Measurements from ENCODE around the gene MPV17.
"Not testable (repeated sequence)": the region's sequence is repeated elsewhere in the genome, so short reads cannot be mapped to it uniquely, and the experiment has no call there.

MPV17 gene

DNA sequence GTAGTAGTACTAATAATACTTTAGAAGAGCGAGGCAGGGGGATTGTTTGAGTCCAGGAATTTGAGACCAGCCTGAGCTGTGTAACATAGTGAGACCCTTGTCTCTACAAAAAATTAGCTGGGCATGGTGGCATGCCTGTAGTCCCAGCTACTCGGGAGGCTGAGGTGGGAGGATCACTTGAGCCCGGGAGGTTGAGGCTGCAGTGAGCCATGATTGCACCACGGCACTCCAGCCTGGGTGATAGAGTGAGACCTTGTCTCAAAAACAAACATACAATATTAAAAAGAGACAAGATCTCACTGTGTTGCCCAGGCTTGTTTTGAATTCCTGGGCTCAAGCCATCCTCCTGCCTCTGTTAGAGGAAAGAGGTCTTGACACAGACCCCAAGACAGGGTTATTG is 22.3 kb downstream of the MPV17 start:
- not testable (repeated sequence) for DNase-seq (ENCODE audit: low read depth in 2 of 3, low spot score in 1 of 3)

DNA sequence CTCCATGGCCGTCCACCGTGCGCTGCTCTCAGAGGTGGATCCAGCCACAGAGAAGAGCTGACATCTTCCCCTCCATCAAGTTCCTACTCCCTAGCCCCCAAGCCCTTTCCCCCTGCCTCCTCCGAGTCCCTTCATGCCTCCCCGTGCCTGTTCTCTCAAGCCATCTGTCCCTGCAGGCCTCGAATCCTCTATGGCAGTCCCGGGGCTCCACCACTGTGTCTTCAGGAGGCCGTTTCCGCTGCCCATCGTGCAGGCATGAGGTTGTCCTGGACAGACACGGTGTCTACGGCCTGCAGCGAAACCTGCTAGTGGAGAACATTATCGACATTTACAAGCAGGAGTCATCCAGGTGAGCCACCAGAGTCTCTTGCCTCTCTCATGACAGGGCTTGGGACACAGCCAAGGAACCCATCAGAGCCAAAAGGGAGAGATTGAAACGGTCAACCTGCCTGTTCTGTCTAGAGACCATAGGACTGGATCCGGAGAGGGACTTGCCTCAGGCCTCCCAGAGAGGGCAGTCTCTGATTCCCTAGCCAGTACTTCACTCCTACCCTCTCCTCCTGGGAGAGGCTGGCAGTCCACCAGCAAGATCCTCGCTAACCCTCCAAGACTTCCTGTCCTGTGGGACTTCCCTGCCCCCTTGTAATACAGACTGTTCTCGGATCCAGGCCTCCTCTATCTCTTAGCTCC is 24.4 kb downstream of the MPV17 start:
- DNase-seq (ENCODE audit: low read depth in 2 of 3, low spot score in 1 of 3), result no peak

DNA sequence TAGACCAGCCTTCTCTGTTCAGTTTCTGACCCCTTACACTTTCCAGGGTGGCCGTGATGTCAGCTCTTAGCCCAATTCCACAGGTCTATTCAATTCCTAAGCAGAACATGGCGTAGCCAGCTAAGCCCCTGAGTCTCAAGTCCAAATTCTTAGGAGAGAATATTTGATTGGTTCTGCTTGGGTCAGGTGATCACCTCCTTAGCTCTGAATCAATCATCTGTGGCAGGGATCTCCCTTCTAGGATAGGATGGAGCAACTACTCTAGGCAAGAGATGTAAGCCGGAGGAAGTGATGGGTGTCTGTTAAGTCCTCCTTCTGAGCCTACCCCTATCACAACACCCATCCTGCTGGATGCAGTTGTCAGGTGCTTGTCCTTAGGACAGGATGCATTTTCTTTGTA is 25.7 kb downstream of the MPV17 start:
- no peak for DNase-seq (ENCODE audit: low read depth in 2 of 3, low spot score in 1 of 3)

DNA sequence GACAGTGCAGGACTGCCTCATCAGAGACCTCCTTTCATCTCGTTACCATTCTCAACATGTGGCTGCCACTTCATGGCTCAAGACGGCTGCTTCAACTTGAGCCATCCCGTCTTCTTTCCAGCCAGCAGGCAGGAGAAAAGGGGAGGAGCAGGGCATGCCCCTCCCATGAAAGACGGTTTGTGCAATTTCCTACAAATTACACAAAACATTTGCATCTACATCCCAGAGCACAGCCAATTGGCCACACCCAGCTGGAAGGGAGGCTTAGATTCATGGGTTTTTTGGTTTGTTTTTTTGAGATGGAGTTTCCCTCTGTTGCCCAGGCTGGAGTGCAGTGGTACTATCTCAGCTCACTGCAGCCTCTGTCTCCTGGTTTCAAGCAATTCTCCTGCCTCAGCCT is 26.4 kb downstream of the MPV17 start:
- DNase-seq (ENCODE audit: low read depth in 2 of 3, low spot score in 1 of 3), result no peak

DNA sequence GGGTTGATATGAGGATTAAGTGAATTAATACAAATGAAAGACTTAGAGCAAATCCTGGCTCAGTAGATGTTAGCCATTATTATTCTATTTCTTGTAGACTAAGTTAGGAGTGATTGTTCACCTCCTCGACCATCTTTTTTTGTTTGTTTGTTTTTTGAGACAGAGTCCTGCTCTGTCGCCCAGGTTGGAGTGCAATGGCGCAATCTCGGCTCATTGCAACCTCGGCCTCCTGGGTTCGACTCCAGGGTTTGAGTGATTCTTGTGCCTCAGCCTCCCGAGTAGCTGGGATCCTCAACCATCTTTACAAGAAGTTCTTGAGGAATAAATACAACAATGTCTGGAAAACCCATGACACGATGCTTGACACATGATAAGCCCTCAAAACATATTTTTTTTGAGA is 28.0 kb downstream of the MPV17 start:
- no peak for DNase-seq (ENCODE audit: low read depth in 2 of 3, low spot score in 1 of 3)

DNA sequence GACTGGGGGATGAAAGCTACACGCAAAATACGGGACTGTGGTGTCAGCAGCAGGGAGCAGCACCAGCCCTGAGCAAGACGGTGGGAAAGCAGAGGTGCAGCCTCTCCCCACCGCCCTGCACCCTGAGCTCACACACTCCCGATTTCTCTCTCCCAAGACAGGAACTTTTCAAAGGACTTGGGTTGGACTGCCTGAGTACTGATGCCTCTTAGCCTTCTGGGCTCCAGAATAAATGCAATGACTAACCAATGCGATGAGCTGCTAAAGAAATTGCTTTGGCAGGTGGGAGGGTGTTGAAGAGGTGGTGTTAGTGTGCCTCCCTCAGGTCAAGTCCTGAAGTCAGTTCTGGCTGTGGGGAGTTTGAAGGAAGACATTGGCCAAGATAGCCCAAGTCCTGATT is 31.0 kb downstream of the MPV17 start:
- DNase-seq (ENCODE audit: low read depth in 2 of 3, low spot score in 1 of 3), result no peak

DNA sequence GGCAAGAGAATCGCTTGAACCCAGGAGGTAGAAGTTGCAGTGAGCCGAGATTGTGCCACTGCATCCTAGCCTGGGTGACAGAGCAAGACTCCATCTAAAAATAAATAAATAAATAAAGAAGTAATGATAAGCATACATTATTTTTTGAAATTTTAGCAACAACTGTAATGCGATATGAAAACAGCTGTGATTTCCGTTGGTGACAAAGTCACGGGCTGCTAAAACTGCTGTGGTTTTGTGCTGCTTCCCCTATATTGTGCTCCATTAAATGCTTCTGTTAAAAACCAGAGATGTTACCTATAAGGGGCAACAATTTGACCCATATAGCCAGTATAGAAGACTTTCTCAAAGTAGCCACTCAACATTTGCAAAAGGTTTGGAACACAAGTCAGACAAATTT is 32.3 kb downstream of the MPV17 start:
- no peak for DNase-seq (ENCODE audit: low read depth in 2 of 3, low spot score in 1 of 3)

DNA sequence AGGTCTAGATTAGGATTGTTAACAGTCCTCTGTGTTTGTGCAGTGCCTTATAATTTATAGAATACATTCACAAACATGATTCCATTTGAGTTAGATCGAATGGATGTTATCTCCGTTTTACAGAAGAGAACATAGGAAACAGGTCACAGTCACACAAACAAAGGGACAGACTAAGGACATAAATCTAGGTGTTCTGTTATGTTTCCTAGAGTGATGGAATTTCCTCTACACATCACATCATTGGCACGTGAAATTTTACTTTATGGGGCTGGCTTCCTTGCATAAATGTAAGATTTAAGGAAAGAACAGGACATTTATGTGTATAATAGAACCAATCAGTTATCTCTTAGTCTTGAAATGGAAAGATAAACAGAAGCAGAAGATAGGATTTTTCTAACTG is 34.3 kb downstream of the MPV17 start:
- DNase-seq (ENCODE audit: low read depth in 2 of 3, low spot score in 1 of 3), result no peak

DNA sequence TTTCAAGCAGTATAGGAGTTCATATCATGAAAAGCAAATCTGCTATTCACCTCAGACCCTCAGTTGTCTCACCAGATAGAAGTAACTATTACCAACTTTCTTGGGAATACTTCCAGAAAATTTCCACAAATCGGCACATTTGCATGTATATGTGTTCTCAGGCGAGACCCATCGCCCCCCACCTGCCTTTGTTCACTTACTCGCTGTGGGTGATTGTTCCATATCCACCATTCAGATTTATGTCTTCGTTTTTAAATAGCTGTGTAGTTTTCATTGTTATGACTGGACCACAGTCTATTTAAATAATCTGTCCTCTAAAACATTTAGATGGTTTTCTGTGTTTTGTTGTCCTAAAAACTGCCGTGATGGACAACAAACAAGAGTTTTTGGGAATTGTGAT is 37.4 kb downstream of the MPV17 start:
- DNase-seq (ENCODE audit: low read depth in 2 of 3, low spot score in 1 of 3), result no peak

DNA sequence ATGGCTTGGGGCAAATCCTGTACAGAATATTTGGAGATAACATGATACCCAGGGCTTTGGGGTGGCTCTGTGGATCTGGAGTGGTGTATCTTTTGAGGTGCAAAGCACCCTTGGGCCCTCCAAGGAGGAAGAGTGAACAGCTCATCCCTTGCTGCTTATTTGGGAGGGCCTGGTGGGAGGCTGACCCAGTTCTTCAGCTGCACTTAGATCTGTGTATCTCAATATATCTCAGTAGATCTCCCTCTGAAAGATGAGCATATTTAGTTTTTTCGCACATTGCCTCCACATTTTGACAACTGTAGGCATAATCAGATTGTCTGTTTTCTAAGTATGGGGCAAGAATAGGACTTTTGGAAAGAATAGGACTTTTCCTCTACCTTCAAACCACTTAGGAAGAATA is 37.9 kb downstream of the MPV17 start:
- DNase-seq (ENCODE audit: low read depth in 2 of 3, low spot score in 1 of 3), result no peak

DNA sequence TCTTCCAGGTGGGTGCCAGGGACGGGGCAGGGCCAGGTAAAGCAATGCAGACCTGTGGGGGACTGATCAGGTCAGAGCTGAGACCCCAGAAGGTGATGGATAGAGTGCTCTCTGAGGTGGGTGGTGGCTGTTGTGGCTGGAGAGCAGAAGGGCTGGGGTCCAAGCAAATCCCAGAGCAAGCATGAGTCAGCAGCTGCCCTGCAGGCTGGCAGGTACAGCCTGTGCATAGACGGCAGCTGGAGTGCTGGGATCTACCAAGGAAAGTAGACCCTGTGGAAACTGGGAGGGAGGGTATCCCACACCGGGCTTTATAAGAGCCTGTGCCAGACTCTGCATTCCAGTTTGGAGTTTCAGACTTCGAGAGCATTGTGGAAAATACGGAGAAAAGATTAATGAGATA is 40.0 kb downstream of the MPV17 start:
- DNase-seq (ENCODE audit: low read depth in 2 of 3, low spot score in 1 of 3), result no peak

DNA sequence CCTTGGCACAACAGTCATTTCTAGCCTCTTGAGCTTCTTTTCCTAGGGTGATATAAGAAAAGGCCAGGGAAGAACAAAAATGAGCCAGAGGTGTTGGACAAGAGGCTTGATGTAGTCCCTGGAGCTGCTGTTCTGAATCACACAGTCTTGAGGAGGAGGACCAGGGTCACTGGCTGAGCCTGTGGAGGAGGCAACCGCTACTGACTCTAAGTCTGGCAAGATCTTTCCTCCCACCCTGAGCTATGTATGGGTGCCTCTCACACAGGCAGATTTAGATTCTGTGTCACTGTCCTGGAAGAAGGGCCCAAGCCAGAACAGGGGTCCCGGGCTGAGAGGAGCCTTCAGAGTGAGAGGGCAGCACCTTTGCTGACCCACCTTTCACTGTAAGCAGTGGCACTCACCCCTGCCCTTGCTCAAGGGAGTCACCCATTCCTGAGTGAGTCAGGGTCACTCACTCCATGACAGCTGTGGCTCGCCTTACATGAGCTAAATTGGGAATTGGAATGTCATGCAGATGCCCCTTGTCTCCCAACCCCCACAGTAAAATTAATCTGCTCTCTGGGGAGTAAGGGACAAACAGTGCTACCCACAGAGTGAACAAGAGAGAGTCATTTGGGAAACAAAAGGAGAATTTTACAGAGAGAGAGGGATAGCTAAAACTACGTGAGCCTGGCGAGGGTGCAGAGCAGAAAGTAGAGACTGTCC is 40.9 kb downstream of the MPV17 start, which contains the start of gene TRIM54:
Gene TRIM54, plus strand, starts transcription at position 575 of the 705 bp plus-strand sequence. CDS start 303 bp downstream, outside the sequence.
- DNase-seq (ENCODE audit: low read depth in 2 of 3, low spot score in 1 of 3), result no peak

DNA sequence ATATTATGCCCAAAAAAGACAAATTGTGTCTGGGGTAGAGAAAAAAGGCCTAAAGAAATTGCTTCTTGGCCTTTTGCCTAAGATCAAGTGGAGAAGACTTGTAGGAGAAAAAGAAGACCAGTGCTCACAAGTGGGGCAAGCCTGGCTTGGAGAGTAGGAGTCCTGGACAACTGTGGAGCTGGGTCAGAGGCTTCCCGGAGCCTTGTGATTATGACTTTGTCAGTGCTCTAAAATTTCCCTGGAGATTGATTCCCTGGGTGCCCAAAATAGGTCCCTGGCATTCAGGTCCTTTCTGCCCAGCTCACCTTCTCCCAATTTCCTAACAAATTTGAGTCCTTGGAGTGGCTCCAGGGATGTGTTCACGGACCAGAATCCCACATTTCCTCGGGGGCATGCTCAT is 41.5 kb downstream of the MPV17 start:
- DNase-seq (ENCODE audit: low read depth in 2 of 3, low spot score in 1 of 3), result no peak

DNA sequence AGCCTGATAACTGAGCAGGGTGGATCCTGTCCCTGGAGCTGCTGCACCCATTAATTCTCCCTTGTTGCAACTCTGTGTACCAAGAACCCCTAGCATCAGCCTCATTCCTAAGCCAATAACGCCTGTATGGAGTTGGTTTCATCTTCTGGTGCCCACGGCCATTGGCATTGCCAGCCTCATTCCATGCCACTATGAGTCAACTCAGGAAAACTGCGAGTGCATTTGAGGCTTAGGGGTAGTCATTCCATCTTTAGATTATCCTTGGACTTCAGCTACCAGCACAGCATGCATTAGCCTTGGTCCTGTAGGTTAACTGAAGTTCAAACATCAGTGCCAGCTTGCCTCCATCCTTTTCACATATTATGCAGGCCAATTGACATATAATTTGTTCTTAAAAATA is 42.1 kb downstream of the MPV17 start:
- no peak for DNase-seq (ENCODE audit: low read depth in 2 of 3, low spot score in 1 of 3)

DNA sequence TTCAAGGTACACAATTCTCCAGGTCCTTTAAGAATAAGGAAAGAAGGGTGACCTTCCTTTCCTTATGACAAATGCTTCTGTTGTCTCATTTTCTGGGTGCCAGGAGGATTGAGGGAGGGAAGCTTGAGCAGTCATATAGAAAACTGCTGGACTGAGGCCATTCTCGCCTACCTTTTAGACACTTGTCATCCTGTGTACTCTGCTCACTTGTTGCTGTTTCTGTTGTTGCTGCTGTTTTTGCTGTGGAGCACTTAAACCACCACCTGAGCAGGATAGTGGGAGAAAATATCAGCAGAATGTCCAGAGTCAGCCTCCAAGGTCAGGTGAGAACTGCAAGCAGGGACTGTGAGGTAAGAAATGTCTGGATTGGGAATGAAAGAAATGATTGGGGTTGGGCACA is 44.9 kb downstream of the MPV17 start:
- no peak for DNase-seq (ENCODE audit: low read depth in 2 of 3, low spot score in 1 of 3)

DNA sequence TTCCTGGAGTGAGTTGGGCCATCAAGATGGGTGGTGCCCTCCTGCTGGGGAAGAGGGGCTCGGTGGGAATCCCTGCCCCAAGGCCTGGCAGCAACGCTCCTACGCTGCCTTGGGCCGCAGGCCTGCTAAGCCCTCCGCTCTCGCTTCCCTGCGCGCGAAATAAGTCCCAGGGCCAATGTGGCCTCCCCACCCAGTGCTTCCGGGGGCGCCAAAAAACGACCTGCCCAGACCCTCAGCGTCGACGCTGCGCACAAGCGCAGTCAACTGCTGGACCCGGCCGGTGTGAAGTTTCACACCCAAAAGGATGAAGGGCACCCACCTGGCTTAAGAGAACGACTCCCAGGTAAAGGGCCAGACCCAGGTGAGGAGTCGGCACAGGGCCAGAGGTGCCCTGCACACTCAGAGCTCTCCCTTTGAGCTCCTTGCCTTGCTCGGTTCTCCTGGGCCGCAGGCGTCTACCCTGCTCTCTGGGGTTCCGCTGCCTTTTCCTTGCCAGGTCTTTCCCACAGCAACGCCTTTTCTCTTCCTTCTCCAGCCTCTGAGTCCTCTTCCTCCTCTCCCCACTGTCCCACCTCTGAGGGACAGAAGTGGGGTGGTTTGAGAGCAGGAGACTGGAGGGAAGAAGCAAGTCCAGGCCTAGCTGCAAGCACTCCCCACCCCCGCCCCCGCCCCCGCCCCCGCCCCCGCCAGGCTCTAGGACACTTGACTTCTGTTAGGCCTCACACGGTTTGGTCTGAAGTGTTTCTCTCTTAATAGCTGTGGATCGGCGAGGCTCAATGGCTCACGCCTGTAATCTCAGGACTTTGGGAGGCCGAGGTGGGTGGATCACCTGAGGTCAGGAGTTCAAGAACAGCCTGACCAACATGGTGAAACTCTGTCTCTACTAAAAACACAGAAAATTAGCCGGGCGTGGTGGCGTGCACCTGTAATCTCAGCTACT is 47.4 kb downstream of the MPV17 start, which contains the start of gene DNAJC5G:
Gene DNAJC5G, plus strand, starts transcription at position 223 of the 940 bp plus-strand sequence. CDS start 1,296 bp downstream, outside the sequence.
- no peak for DNase-seq (ENCODE audit: low read depth in 2 of 3, low spot score in 1 of 3)

DNA sequence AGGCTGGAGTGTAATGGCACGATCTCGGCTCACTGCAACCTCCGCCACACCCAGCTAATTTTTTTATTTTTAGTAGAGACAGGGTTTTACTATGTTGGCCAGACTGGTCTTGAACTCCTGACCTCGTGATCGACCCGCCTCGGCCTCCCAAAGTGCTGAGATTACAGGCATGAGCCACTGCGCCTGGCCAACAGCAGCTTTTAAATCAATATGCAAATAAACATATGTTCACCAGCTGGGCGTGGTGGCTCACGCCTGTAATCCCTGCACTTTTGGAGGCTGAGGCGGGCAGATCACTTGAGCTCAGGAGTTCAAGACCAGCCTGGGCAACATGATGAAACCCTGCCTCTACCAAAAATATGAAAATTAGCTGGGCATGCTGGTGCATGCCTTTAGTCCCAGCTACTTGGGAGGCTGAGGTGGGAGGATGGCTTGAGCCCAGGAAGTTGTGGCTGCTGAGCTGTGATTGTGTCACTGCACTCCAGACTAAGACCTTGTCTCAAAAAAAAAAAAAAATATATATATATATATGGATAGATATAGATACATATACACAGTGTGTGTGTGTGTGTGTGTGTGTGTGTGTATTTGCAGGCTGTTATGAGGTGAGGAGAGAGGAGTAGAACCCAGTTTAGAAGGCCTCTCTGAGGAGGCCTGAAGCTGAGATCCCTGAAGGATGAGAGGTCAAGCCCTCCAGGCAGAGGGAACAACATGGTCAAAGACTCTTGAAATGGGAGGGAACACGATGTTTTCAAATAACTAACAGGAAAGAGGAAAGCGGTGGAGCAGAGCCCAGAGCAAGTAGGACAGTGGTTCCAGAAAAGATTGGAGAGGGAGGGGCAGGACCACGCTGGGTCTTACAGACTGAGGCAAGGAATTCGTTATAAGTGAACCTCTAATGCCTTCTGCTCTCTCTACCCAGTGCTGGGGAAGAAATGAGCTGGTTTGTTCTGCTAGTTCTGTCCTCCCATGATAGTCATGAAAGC is 50.1 kb downstream of the MPV17 start:
- DNase-seq (ENCODE audit: low read depth in 2 of 3, low spot score in 1 of 3), result not testable (repeated sequence)

DNA sequence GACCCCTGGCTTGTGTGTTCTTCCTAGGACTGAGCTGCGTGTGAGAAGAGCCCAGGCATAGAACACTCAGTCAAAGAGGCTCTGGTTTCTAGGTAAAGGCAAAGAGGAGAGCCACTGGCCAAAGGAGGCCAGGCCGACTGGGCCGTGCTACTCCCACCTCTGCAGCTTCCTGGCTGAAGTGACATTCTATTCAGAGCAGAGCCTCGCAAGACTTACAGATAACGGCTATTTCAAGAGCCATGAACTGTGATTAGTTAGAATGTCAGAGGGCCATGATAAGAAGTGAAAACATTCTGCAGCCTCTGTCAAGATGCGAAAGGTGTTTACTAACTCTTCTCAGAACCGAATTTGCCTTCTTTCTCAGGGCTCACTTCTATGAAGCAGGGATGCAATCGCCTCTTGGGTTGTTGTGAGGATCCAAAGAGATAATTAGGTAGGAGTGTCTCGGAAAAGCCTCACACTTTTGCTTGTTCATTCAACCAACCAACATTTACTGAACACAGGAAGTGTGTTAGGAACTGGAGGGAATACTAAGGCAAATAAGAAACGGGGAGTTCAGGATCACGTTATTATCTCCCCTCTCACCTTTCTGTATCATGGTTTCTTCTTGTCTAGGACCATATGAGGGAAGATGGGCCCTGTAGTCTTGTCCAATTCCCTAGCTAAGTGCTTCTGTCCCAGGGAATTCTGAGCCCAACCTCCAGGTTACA is 51.1 kb downstream of the MPV17 start:
- DNase-seq (ENCODE audit: low read depth in 2 of 3, low spot score in 1 of 3), result no peak

DNA sequence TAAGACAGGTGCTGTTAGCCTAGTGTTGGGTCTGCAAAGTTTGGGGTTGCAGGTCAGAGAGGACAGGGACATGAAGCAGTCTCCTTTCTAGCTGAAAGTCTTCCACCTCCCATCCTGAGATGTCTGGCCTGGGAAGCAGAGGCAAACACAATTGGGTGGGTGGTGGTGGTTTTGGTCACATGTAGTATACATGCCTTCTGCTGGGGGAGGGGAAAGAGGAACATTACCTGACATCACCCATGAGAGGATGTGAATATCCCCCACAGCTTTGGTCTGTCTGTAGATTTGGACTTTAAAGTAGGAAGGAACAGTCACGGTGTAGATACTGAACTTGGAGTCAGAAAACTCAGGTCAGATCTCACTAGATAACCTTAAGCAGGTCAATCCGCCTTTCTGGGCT is 52.2 kb downstream of the MPV17 start:
- DNase-seq (ENCODE audit: low read depth in 2 of 3, low spot score in 1 of 3), result no peak

DNA sequence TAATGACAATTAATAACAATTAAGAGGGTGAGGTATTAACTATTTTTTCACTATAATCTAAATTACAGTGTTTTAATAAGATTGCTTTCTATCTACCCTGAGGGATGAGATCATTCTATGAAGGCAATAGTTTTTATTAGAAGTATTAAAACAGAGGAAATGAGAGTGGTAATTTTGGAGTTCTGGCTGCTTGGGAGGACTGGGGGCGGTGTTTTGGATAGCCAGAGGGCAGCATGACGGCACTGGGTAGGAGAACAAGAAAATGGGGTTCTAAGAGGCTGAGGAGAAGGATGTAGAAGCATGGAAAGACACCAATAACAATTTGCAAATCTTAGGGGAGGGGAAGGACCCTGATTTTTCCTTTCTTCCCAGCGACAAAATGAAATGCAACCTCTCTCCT is 52.8 kb downstream of the MPV17 start:
- DNase-seq (ENCODE audit: low read depth in 2 of 3, low spot score in 1 of 3), result no peak
